H1 (cell line): ENCODE results near the gene PSKH1. TPM values are rescaled to one million over a fixed set of nuclear protein-coding genes. Genes with fewer than 3 reads are reported as not detected.

Source experiments
- KDM1A ChIP-seq: fragments of 200-600, 300-600 bp; sonication (generic); IDR thresholded peaks from 2 replicates; pipeline ENCODE4 v1.7.1; 2016; ENCODE audit warnings: mild to moderate bottlenecking, low read length, borderline replicate concordance
- SIX5 ChIP-seq: IDR thresholded peaks from 2 replicates; pipeline ENCODE4 v1.6.1; 2011; ENCODE audit warnings: mild to moderate bottlenecking, low read depth, low read length
- TEAD4 ChIP-seq: IDR thresholded peaks from 2 replicates; pipeline ENCODE4 v1.6.1; 2012; ENCODE audit warnings: low read depth, low read length, inconsistent platforms, mixed read lengths
- polyA plus RNA-seq, 7 experiments: library from polyadenylated mRNA; depleted of rRNA in 3 of 7; stranded (reverse) in 5 of 7; unstranded in 2 of 7; fragments of >200 nt in 5 of 7; fragments of 200-250 nt in 2 of 7; gene quantifications; 1 replicate in 5 of 7; 2 replicates in 1 of 7; 4 replicates in 1 of 7; pipeline versions ENCODE4 v1.2.1 to v1.2.3, GENCODE V29; 2011 to 2013; ENCODE audit warnings: missing spikeins in 2 of 7, mixed read lengths in 2 of 7
- total RNA-seq: library from RNA; stranded (reverse); fragmentation: NEBNext Ultra II Directional; extraction: Animal tissue kit (Norgen Biotek cat#: 25700); gene quantifications from 2 replicates; pipeline ENCODE4 v1.2.1, GENCODE V29; 2021

The PSKH1 gene
- total and polyA plus RNA-seq, 2 of the 8 experiments (the other 6 are each of a cell fraction or from before 2014, with no cell fraction given): 24.8 to 51.0 TPM

GRCh38 chr16:67951485-67951884 is 58.4 kb downstream of the PSKH1 start (continued):
- TF ChIP-seq KDM1A: no peak
- TF ChIP-seq TEAD4: no peak
- TF ChIP-seq SIX5: no peak
